CD4-positive, alpha-beta T cell treated with Interleukin-15 for 4 hours (primary cell): ENCODE results near the gene NFASC.

ENCODE experiments used
- DNase-seq: peaks from one replicate; pipeline ENCODE4 v3.0.0-alpha.2; 2020; ENCODE audit warnings: low spot score

Gene NFASC

DNA sequence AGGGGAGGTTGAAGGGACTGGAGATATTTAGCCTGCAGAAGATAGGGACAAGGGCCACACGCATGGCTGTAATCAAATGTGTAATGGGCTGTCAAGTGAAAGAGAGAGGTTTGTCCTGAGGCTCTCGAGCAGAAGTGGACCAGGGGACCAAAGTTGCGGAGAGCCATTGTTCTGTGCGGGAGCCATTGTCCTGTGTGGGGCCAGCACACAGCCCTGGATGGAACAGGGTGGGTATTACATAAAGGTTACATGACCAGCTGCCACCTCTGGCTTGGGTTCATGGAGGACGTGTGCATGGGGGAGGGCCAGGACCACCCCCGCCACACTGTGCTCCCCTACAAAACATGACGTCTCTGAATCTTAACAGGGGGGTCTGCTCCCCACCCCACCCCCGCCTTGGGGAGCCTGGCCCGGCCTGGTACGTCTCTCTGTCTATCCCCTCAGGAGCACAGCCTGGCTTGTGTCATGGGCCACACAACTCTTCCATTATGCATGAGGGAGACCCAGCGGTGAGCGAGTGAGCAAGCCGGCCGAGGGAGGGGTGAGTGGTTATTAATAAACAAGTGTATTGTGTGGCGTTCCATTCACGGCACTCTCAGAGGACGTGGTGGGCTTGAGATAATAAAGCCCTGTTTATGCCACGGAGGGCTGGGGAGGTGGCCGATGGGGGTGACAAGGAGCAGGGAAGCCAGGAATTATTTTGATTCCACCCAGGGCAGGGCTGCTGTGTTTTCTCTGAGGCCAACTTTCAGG lies at the start of gene NFASC:
Gene NFASC, plus strand, starts transcription at position 703 of the 753 bp plus-strand sequence. CDS start 73,454 bp downstream, outside the sequence.
- DNase-seq, result no peak

DNA sequence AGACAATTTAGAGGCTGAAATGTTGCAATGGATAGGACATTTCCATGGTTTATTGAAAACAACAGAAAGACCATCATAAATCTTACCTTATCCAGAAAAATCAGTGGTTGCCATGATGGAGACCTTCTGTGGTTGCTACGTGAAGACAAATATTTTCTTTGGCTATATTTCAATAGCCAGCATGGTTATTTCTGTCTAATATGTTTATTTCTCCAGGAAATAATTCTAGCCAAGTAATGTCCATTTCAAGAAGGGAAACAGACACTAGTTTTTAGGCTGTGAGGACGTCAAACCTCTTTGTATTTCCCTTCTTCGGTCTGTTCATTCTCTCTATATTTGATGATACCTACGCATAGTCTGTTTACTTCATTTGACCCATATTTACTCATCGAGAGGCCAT lies 49.2 kb upstream of the NFASC start:
- no peak for DNase-seq

DNA sequence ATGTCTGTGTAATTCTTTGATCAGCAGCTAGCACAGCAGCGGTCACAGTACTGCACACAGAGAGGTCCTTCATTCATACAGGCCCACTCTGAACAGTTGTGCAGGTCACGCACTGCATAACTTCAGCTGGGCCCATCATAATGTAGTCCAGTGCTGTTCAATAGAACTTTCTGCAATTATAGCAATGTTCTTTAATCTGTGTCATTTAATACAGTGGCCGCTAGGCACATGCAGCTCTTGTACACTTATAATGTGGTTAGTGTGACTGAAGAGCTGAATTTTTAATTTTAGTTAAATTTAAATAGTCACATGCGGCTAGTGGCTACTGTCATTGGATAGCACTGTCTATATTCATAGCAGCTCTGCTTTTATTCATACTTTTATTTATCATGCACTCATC lies 48.7 kb upstream of the NFASC start:
- no peak for DNase-seq

DNA sequence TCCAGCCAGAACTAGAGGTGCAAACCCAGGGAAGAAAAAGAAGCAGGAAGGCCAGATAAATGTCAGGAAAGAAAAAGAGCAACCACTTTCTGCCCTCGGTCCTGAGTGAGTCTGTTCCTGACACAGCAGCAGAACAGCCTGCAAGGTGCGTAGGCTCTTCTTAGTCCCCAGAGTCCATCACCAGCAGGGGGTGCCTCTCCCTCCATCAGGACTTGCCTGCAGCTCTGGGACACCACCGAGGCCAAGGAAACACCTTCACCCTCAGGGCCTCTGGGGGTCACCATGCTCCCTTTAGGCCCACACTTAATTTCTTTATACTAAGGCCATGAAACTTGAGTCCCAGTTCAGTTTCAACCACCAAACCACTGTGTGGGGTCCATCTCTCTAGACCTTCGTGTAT lies 43.7 kb upstream of the NFASC start:
- no peak for DNase-seq

DNA sequence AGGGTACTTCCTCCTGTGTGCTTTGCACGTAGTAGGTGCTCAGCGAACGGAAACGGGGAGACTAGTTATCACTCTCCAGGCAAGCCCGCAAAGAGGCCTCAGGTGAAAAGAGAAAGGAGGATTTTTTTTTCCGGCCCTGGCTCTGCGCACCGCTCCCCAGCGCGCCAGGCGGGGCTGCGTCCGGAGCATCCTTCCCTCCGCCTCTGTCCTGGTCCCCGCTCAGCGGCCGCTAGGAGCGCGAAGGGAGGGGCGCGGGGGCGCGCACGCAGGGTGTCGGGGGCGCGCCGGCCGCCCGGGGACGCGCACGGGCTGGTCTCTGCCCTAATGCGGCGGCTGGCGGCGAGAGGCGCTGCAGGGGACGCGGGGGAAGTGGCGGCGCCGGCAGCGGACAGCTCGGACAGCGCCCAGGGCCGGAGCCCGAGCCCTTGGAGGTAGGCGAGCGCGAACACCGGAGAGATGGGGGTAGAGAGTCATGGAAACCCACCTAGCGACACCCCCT lies 42.3 kb upstream of the NFASC start:
- DNase-seq, result no peak

DNA sequence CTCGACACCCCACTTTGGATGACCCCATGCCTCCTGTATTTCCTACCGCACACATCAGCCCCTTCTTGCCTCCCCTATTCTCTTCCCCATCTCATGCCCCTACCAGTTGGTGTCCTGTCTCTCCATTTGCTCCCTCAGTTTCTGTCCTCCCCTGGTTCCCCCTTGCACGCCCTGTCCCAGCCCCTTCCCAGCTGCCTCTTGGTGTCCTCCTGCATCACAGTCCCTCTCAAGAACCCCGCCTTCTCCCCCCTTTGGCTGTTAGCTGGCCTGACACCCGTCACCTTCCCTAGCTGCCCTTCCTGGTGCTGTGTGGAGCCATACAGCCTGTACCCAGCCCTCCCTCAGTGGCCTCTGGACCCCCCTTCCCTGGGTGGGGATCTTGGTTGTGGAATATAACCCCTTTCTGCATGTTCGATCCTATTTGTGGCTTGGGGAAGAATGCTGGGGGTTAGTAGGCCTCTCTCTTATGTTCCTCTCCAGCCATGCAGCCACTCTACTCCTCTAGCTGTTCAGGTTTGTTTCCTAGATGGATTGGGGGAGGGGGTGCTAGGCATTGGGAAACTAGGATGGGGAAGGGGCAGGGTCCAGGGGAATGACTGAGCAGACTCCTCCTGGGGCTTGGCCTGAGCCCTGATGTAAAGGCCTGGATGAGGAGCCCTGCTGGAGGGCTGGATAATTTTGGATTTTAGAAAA lies 41.4 kb upstream of the NFASC start:
- no peak for DNase-seq

DNA sequence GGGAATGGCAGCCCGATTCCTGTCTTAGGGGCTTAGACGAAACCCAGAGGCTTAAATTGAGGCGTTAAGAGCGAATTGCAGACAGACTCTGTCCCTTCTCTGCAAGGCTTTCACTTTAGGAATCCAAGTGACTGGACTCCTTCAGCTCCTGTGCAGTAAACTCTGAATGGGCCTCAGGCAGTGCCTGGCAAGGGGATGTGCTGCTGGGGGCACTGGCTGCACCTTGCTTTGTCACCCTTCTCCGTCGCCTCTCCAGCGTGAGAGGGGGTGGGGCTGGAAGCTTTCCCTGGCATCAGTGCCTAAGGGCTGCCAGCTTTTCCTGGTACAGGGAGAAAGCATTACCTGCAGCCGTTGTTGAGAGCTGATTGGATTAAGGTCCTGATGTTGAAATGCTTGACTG lies 39.9 kb upstream of the NFASC start:
- DNase-seq, result no peak

DNA sequence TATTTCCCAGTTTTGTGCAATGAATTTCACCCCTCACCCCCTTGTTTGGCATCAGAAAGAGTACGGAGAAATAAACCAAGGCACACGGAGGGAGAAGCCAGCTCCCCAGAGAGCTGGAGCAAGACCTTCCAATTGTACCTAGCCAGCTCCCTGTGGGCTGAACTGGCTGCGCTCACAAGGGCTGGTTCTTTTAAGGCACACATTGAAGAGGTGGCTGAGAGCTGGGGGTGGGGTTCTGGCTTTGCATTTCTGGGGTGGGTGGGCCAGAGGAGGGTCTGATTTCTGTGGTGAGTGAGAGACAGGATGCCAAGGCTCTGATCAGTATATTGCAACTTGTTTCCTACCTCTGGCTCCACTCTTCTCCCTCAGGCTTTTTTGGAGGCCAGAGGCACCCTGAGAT lies 39.5 kb upstream of the NFASC start:
- no peak for DNase-seq

DNA sequence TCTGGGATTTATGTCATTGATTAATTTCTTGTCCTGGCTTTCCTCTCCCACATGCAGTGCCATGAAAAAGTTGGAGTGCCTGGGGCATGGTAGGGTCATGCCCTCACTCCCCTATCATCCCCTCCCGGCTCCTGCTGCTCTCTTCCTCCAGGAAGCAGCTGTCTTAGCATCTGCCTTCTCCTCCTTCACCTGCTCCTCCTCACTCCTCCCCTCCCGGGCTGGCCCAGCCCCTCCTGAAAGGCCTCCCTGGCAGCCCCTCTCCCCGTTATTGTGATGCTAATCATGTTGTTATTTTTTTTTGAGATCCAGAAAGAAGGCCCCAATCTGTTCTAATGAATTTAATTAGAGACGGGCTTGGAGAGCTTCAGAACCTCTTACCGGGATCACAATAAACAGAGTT lies 36.3 kb upstream of the NFASC start:
- no peak for DNase-seq

DNA sequence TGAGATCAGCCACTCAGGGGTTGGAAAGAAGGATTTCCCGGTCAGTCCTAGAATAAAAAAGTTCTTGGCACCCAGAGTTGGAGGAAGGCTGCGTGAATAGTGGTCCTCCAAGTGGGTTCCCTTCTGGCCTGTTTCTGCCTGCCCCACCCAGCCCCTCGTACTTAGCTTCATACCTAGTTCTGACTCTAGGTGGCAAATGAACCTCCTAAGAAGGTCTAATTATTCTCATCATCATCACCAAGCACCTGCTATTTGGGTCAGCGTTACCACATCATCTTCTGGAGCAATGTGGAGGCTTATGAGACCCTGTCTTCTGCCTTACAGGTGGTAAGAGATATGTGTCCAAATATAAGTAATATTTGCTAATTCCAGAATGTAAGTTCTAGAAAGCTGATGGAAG lies 35.9 kb upstream of the NFASC start:
- no peak for DNase-seq

DNA sequence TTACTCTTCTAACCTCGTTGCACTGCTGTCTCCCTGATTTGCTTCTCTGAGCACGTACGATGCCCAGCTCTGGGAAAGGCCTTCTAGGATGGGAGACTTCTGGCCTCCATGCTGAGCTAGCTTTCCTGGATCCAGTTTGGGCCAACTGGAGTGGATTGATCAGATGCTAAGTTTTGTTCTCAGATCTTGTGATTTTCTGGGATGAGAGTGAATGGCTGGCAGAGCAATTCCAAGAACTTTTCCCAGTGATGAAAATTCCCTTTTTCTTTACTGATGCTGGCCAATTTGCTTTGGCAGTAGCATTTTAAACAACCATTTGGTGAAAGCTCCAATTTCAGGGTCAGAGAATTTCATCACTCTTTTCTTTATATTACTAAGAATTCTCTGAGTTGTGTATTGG lies 34.9 kb upstream of the NFASC start:
- no peak for DNase-seq

DNA sequence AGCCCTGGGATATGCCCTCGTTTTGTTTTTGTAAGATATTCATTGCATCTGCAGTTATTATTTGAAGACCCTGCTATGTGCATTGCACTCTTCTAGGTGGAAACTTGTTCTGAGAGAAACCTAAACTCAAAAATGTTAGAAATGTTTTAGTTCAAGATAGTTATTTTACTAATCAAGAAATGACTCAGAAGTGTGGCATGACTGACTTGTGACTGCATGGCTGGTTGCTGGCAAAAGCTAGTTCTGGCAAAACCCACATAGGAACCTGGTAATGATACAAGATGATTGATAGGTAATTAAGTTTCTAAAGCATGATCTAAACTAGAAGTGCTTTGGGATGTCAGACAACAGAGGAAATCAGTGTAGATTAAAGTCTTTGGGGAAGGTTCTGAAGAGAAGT lies 33.8 kb upstream of the NFASC start:
- no peak for DNase-seq

DNA sequence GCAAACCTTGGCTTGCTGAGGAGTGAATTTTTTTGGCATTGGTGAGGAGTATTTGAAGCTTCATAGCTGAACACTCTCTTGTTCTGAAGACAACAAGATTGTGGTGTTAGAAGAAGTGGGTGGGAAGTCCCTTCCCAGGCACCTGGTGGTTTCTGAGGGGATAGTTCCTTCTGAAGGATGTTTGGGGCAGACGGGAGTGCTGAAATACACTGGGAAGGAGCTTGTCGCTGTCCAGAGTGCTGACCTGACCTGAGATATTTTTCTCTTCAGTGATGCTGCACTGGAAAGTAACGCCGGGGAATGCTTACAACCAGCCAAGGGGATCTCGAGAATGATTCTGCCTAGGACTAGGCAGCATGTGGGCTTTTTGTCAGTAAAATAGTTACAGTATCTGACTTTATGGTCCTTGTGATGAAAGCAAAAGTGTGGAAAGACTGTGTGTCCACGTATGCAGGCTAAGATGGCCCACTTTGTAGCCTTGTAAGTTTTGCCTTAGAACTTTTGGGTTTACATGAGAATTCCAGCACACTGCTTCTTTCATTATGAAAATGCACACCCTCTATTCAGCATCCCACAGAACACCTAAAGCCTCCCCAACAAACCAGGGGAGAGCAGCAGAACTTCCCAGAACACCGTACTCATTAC lies 33.1 kb upstream of the NFASC start:
- no peak for DNase-seq

DNA sequence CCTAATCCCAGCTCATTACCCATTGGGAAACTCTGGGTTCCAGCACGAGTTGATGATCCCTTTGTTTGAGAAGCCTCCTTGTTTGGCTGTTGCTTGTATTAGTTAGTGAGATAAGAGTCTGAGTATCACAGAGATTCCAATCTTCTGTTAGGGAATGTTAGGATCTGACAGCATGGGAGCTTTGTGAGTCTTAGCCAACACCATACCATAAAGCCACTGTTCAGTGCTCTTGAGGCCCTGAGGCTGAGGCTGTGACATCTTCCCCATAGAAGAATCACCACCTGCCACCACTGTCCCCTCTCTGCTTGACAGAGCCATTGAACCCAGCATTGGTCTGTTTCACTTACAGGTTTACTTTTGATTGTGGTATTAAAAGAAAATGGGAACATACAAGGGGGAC lies 29.3 kb upstream of the NFASC start:
- no peak for DNase-seq

DNA sequence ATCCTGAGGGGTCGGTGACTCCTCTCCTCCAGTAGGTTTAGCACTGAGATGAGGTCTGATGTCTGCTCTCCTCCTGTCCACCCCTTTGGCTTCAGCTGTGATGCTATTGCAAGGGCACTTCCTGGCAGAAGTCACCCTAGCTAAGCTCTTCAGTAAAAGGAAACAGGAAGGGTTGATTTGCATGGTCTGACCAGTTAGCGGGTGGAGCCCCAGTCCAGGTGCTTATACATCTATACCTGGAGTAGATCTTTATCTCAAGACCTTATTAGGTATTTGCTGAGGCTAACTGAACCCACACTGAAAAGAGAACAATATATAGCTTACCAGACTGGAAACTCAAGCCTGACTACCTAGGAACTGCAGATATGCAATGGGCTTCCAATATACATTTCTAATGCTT lies 28.9 kb upstream of the NFASC start:
- no peak for DNase-seq

DNA sequence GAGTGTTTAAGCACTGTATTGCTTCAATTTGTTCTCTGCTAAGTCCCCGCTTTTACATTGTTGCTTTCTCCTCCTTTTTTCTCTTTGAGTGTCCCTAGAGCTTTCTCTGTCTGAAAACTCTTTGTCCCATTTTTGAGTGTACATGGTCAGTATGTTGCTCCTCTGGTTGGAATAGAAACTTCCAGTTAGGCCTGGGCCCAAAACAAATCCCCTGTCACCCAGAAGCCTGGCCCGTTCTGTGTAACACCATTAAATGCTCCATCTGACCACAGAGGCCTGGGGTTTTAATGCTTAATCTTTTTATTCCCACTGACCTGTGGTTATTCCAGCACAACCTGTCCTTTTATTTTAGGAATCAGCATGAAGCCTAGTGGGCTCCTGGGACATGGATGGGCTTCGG lies 28.3 kb upstream of the NFASC start:
- no peak for DNase-seq

DNA sequence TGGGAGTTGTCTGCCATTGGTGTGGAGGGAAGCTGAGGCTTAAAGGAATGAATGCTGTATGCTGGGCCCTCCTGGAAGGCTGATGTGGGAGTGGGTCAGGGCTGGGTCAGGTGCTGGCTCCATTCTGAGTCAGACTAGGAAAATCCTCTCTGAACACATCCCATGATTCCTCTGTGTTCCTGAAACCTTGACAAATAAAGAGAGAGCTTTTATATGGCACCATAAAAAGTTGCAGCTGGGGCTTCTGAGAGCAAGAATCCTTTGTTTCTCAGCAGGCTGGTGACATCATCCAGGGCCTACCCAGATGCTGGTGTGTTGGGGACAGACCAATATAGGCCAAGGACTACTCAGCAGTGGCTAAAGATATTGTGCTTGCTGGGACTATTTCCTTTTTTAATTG lies 27.8 kb upstream of the NFASC start:
- no peak for DNase-seq

DNA sequence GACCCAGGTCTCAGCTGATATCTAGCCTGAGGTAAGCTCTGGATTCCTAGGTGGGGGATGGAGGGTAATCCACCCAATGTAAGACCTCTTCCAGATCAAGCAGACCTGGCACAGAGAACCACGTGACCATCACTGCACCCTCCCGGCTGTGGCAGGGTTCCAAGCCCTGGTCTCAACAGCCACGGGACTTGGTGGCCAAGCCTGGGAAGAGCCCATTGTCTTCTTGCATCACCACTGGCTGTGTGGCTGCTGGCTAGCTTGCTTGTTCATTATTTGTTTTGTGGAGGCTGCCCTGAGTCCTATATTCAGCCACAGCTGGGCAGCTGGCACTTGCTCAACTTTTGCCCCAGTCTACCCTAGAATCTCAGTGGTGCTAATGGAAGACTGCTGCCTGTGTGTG lies 24.1 kb upstream of the NFASC start:
- no peak for DNase-seq

DNA sequence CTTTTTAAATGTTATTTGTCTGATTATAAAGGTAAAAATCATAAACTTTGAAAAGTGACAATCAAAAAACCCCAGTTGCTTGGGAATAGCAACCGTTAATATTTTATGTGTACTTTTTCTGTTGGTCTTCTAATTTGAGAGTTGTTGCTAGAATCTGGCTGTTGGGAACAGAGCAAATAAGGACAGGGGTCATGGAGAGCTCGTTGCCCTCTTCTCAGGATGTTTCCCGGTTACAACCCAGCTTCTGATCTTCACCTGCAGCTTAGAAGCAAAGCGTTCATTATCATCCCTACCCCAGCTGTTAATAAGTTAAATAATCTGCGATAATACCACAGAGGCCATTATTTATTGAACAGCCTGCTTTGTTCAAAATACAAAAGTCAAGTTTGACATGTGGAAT lies 22.1 kb upstream of the NFASC start:
- no peak for DNase-seq

DNA sequence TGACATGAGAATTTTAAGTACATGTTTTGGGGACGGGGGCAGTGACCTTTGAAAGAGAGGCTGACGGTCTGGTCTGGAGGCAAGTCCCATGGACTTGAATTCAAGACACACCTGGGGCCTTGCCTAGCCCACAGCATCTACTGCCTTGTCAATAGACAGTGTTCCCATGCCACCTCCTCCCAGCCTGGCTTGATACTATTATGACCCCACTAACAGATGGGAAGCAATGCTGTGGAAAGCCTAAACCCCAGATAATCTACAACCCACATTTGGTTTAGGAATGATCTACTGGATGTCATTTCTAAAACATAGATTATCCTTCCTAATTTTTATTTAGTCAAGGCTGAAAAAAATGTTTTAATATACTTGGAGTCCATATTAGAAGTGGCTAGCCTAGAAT lies 17.8 kb upstream of the NFASC start:
- no peak for DNase-seq

DNA sequence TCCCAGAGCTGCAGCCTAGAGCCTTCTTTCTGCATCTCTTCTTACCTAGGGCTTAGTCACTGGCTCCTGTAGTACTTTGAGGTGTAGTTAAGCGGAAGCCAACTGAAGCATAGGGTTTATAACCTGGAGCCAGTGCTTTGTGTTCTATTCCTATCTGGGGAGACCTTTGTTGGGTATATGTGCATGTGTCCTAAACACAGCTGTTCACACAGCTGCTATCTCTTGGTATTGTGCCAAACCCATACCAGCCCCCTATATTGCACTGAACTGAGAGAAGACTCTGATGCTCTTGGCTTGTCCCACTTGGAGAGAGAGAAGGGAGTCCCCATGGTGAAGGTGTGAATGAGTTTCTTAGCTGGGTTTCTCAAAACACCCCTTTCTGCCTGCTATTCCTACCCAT lies 17.2 kb upstream of the NFASC start:
- no peak for DNase-seq

DNA sequence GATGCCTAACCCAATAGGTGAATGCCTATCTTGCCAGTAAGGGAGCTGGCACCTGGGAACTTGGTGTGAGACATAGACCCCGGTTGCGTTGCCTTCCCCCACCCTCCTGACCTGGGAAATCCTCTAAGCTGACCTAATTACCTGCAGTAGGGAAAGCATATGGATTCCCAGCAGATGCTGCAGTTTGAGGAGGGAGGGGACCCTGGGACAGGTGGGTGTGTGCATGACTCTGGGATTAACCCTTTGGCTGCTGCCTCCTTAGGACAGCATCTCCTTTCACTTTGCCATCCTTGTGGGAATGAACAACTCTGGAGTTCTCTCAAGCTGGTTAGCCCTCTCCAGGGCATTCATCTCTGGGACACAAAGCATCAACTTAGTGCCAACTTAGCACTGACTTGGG lies 16.4 kb upstream of the NFASC start:
- no peak for DNase-seq

DNA sequence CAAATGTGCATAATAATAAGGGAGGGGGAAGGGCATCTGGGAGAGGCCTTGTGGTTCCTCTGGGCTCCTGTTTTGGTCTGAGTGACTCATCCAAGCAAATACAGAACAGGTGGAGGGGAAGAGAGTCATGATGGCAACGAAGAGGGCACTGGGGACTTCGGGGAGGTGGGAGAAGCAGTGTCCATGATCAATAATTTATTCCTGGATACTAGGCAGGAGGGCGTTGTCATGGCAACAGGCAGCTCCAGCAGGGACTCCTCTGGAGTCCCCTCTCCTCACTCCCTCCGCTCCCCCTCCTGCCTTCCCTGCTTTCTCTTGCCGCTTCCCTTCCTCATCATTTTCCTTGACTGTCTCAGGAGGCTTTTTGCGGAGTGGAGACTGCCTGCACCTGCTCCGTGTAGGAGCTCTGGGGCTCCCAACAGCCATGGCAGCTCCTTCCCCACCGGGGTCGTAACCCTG lies 12.3 kb upstream of the NFASC start:
- no peak for DNase-seq
